GM18907 (cell line): Measurements from ENCODE around the gene TRAFD1.
"Not testable (repeated sequence)": the region's sequence is repeated elsewhere in the genome, so short reads cannot be mapped to it uniquely, and the experiment has no call there.

Source experiments
- ATAC-seq: cut with Tn5 transposase; IDR thresholded peaks from one replicate; pipeline ENCODE4 v1.9.1; 2021; ENCODE audit warnings: mild to moderate bottlenecking, moderate library complexity; ENCODE audit not compliant: unreplicated experiment

The TRAFD1 gene

DNA sequence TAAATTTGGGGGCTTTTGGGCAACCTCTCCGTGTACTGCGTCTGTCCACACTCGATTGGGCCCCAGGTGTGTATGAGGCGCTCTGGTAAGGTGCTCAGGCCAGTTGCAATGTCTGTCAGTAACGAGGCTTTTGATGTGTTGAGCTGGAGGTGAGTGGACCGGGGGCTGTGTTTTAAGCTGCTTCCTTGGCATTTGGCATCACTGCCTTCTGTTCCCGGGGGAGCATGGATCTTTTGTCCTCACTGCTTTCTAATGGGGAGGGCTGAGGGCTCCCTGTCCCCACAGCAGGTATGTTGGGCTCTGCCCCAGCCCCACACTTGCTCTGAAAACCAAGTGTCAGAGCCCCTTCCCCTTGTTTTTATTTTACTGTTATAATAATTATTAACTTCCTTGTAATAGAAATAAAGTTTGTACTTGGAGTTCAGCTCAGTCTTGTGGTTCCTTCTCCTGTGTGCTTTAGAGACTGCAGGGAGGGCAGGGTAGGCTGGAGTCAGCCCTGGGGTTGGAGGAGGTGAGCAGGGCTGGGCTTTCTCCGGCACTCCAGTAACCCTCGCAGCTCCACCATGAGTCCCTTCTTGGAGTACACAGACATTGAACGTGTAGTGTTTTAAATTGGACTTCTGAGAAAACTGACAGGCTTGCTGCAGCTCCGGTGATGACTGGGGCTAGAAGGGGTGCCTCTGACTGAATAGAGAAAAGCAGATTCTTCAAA lies 28.0 kb downstream of the TRAFD1 start:
- no peak for ATAC-seq

DNA sequence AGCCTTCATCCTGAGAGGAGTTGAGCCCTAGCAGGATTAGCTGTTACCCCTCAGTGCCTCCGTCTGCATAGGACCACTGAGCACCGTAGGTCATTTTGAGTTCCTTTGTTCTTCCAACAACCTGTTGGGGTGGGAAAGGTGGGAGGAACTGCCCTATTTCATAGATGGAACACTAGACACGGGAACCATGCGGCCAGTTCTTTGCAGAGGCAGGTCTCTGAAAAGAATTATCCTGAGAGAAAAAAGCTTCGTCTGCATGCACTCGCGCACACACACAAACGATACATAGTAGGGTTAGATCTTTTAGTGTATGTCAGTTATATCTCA lies 28.5 kb downstream of the TRAFD1 start:
- ATAC-seq = no peak

DNA sequence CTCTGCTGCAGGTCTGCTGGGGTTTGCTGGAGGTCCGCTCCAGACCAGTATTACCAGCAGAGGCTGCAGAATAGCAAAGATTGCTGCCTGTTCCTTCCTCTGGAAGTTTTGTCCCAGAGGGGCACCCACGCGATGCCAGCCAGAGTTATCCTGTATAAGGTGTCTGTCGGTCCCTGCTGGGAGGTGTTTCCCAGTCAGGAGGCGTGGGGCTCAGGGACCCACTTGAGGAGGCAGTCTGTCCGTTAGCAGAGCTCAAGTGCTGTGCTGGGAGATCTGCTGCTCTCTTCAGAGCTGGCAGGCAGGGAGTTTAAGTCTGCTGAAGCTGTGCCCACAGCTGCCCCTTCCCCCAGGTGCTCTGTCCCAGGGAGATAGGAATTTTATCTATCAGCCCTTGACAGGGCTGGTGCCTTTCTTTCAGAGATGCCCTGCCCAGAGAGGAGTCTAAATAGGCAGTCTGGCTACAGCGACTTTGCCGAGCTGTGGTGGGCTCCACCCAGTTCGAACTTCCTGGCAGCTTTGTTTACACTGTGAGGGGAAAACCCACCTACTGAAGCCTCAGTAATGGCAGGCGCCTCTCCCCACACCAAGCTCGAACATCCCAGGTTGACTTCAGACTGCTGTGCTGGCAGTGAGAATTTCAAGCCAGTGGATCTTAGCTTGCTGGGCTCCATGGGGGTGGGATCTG lies 33.2 kb downstream of the TRAFD1 start:
- ATAC-seq = not testable (repeated sequence)

DNA sequence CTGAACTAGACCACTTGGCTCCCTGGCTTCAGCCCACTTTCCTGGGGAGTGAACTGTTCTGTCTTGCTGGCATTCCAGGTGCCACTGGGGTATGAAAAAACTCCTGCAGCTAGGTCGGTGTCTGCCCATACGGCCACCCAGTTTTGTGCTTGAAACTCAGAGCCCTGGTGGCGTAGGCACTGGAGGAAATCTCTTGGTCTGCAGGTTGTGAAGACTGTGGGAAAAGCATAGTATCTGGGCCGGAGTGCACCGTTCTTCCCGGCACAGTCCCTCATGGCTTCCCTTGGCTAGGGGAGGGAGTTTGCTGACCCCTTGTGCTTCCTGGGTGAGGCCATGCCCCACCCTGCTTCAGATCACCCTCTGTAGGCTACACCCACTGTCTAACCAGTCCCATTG lies 33.8 kb downstream of the TRAFD1 start:
- ATAC-seq = no peak

DNA sequence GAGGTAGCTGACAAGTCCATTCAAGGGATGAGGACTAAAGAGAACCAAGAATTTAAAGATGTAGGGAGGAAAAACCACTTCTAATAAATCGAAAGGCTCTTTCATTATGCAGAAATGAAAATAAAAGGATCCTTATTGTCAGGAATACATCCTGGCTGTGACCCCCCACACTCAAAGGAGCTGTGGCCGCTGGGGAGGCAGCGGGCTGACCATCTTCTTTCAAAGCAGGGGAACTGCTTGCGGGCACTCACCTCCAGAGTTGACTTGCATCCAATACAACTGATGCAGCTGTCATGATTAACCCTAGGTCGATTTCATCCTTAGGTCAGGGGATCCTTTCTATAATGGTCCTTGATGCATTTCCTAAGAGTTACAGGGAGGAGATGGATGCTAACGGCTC lies 35.3 kb downstream of the TRAFD1 start:
- no peak for ATAC-seq

DNA sequence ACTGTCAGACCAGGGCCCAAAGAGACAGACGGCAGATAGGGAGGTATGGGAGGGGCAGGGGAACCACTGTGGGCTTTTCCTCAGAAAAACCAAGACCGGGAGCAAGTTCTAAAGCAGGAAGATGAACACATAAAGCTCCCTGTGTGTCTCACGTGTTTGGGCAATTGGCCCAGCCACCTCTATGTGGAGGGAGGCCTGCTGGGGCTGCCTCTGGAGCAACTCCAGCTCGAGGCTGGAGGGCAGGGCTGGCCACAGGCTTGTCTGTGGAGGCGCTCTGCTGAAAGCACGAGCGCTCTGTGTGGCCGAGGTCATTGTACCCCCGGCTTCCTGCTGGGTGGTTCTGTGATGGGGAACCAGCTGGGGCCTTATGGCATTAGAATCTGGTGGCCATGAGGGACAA lies 36.4 kb downstream of the TRAFD1 start:
- no peak for ATAC-seq

DNA sequence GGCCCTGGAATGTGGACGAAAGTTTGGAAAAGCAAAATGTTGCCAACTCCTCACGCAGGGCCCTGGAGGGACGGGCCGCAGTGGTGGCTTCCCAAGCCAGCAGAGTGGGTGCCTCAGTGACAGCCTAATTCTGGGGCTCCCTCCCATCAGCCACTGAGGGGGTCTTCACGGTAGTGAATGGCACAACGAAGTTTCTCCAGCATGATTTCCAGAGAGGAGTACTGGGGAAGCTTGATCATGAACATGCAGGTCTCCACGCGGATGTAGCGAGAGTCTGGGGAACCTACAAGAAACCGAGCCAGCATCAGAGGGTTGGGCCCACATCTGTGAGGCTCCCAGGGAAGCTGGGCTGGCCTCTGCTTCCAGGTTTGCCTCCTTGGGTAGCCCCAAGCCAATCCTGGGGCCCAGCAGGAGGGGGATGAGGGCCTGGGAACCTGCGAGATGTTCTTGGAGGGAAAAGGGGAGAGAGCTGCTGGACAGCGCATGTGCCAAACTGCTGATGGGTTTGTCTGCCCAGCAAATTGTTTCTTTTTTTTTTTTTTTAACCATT lies 37.0 kb downstream of the TRAFD1 start:
- ATAC-seq = no peak

DNA sequence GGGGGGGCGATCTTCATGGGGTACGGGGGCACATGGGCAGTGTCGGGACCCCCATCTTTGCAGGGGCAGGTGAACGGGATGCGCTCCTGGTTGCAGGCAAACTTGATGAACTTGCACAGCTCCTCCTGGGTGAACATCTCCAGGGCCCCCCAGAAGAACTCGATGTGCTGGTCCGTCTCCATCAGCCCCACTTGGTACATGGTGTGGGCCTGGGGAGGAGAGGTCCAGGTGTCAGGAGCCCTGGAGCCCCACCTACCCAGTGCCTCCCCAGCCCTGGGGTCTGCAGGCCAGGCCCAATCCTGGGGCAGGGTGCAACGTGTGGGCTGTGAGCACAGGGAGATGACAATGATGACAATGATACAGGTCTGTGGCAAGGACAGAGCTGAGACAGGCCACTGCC lies 37.7 kb downstream of the TRAFD1 start:
- no peak for ATAC-seq

DNA sequence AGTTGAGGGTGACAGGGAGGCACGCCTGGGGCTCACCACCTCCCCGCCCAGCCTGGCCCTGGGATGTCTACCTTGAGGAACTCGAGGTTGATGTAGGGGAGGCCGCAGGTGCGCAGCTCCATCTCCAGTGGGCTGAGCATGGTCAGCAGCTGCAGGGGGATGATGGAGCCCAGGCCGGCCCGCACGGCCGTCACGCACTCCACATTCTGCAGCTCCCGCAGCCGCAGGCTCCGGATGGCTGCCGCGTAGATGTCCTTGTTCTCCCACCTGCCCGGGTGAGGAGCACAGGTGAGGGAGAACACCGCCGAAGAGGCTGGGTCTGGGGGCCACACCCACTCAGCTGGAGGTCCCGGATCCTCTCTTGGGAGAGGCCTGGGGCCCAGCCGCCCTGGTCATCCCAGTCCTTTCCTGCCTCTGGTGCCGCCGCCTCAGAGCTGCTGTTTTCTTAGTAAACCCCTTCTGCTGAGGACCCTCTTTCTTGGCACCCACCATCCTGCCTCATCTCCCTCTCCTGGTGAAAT lies 38.2 kb downstream of the TRAFD1 start:
- no peak for ATAC-seq

DNA sequence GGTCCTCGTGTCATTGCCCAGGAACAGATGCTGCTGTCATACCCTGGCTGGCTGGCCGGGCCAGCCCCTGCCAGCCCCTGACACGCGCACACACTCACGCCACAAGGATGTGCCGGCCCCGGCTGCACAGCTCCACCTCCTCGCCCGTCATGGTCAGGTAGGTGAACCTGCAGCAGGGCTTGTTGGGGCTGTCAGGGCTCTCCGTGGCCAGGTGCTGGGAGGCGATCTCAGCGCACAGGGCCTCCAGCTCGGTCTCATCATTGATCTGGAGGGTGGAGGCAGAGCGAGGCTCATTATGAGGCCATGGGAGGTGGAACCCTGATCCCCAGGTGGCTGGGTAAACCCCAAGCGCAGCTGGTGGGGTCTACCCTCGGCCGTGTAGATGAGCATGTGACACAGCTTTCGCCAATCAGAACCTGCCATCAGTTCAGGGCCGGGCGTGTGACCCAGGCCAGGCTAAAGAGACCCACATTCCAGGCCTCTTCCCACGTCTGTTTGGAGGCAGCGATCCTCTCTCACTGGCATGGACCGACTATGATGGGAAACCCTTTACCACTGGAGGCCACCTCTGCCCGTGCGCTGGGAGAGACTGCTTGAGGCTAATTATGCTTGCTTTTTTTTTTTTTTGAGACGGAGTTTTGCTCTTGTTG lies 38.8 kb downstream of the TRAFD1 start:
- ATAC-seq = no peak

DNA sequence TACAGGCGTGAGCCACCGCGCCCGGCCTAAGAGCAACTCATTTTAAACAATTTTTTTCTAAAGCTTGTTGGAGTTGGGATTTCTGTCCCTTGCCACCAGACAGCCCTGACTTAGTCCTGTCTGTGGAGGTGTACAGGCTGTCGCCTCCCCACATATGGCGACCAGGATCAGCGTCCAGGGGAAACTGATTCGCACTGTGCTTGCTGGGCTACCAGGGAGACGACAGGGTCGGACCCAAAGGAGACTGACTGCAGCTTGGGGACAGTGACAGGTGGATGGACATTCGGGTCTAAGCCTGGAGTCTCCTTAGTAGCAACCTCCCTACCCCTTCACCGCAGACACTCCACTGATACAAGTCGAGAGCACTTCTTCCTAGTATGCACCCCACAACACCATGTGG lies 40.3 kb downstream of the TRAFD1 start:
- ATAC-seq = no peak

DNA sequence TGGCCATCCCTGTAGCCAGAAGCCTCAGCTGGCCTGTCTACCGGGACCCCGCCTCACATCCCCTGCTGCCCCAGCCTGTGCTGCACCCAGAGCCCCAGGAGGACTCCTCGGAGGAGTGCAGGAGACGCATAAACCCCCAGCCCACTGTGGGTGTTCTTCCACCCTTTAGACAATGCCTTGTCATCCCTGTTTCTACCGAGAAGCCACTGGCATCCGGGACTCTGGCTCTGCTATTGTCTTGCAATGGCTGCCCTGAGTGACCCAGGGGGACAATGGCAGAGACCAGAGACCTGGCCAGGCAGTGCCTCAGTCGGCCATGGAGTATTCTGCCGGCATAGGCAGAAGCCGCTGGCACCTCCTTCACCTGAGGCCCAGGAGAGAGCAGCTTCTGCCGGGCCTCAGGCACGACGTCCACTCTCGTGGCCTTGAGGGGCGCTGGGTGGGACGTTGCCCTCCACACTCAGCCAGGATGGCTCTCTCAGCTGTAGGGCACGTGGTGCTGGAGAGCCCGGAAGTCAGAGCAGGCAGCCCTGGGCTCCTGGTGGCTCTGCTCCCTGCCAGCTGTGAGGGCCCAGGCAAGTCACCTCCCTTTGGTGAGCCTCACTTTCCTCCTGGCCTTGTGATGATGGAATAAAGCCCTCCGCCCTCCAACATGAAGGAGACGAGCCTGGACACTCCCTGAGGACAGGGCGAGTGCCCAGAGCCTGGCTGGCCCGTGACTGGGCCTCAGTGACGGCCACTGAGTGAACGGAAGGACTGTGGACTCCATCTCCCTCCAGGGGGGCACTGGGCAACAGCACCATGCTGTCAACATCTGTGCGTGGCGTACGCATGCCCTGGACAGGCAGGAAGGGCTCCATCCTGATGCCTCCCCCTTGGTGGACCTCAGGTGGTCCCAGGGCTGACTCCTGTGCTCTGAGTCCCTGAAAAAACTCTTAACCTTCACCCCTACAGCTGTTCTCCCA lies 41.0 kb downstream of the TRAFD1 start:
- ATAC-seq = no peak

DNA sequence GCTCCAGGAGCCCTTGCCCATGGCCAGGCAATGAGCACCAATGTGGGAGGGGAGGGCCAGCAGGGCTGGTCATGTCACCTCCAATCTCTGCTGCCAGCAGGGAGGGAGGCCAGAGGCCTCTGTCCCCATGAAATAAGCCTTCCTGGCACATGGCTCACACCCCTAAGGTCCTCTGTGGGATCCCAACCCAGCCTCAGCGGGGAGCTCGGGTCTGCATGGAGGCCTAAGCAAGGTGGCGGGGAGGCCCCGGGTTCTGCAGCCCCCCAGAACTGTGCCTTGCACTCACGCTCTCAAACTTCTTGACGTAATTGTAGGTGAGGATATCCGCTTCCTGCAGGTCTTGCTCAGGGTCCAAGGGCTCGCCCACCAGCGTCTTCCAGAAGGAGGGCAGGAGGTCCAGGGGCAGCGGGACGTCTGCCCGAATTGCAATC lies 41.7 kb downstream of the TRAFD1 start:
- no peak for ATAC-seq

DNA sequence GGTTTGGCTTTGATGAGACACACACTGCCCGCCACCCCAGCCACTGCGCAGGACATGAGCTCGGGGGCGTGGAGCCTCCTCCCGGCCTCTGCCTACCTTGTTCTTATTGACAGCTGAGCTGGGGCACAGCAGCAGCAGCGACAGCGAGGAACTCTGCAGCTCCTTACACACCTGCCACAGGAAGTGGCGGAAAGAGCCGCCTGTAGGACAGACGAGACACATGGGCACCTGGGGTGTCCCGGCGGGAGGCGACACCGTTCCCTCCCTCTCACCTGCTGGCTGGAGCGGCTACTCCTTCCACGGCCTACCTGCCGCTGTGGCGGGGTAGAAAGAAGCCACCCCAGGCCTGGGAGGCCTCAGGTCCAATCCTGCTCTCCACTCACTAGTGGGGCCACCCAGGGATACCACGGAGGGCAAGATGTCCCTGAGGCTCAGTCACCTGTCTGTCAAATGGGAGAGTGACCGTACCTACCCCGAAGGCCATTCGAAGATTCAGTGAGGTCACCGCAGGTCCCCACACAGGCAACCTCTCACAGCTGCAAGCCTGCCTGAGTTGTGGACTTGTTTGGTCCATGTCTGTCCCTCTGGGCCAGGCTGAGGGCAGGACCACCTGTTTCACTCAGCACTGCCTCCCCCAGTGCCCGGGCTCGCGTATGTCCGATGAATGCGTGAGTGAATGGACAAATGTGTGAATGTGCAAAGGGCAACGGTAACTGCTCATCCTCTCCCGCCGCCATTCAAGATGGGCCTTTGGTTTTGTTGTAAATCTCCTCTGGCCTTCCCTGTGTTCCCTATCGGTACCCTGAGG lies 42.6 kb downstream of the TRAFD1 start:
- no peak for ATAC-seq

DNA sequence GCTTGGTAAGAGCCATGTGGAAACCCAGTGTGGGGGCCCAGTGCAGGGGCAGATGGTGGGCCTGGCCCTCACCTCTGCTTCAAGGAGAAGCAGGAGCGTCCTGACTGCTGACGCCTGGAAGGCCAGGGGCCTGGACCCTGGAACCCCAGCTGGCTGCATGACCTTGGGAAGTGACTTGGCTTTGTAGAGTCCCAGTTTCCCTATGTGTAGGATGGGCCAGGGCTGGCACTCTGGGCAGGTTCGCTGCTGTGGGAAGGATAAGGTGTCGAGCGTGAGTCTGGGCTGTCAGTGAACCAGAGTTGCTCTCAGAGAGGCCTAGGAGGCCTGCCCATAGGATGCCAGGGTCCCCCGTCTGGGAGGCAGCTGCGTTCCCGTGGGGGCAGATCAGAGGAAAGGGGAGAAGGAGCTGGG lies 43.2 kb downstream of the TRAFD1 start:
- no peak for ATAC-seq

DNA sequence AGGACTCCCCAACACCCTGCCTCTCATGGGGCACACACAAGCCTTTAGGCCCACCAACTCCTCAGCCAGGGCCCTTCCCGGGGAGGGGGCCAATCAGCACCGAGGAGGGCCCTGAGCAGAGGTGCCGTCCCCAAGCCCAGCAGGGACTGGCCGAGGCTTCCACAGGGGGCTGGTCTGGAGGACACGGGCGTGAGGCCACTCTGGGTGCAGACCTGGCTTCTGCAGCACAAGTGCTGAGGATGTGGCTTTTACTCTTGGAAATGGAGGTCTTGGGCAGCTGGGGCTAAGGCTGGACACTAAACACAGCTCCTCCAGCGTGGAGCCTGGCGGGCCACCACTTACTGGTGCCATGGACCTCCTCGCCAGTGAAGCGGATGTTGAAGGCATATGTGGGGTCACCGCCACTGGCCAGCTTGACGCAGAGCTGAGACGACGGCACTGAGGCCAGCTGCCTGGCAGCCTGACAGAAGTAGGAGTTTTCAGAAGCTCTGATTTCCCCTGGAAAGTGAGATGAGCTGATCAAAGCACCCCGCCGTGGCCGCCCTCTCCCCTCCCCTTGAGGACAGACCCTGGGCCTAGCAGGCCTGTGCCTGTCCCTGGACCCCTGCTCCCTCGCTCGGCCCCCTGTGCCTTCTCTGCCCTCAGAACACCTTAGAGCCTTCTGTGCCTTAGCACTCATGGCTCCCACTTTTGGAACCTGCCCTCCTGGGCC lies 44.0 kb downstream of the TRAFD1 start:
- ATAC-seq = no peak

DNA sequence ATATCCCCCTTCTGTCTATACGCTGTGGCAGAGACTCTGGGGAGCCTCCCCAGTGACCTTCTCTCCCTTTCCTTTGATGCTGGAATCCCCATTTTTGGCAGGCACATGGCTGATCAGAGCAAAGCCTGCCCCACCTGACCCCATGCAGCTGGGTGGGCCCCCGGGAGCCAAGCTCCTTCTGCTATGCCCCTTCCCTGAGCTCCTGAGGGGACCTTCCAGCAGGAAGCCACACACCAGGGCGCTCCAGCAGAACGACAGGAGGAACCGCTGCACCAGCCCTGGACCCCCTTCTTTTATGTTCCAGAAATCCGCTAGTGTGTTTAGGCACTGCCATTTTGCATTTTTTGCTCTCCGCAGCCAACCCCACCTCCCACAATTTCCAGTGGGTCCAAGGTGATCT lies 44.6 kb downstream of the TRAFD1 start:
- ATAC-seq = no peak

DNA sequence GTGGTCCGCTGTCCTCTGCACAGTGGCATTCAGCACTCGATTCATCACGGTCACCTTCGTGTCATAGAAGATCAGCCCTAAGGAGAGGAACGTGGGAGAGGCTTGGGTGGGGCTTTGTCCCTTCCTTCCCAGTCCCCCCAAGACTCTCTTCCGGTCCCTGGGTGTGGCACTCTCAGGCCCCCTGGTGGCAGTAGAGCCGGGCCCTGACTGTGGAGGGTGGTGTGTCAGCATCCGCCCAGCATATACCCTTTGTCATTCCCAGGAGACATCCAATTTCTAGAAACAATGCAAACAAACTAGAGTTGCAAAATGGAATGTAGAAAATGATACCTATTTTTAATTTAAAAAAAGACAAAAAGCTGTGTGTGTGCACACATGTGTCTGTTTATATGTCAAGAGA lies 45.0 kb downstream of the TRAFD1 start:
- ATAC-seq = no peak

DNA sequence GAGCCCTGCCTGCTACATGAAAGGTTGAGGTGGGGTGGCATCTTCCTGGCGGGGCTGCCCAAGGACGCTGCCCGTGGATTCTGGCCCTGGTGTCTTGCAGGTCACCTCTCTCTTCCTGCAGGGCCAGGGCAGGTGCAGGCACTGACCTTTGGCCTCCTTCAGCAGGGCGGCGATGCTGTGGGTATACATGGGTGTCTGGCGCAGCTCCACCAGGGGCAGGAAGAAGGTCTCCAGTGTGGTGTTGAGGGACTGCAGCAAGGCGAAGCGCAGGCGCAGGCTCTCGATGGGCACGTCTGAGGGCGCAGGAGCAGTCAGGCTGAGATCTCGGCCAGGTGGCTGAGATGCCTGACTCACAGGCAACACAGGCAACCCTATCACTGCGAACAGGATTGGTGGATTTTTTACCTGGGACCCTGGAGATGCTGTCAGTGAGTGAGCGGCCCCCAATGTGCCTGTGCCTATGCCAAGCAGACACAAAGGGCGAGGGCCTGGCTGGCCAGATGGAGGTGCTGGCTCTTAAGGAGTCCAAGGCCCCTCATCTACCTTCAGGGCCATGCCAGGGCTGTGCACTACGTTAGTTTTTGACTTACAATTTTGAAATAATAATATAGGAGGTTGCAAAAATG lies 45.7 kb downstream of the TRAFD1 start:
- ATAC-seq = no peak
